T-helper 1 cell treated with Interleukin-12 subunit alpha and Interleukin-12 subunit beta and Interleukin-4 antibody, amounts not matched to agents 30 μg/mL and 1 μg/mL, for 36 hours (primary cell): ENCODE results near the gene TSPAN1.

Experiments
- H3K27ac Mint-ChIP-seq: one replicate; pipeline ENCODE4 v1.8.0; 2021; ENCODE audit warnings: mild to moderate bottlenecking, mixed read lengths
- H3K27me3 Mint-ChIP-seq: one replicate; pipeline ENCODE4 v1.8.0; 2021; ENCODE audit warnings: low read depth, mixed read lengths
- H3K36me3 Mint-ChIP-seq: one replicate; pipeline ENCODE4 v1.8.0; 2021; ENCODE audit warnings: low read depth, mixed read lengths
- H3K4me1 Mint-ChIP-seq: one replicate; pipeline ENCODE4 v1.8.0; 2021; ENCODE audit warnings: low read depth, mixed read lengths
- H3K4me3 Mint-ChIP-seq: one replicate; pipeline ENCODE4 v1.8.0; 2021; ENCODE audit warnings: mild to moderate bottlenecking, moderate library complexity, mixed read lengths
- H3K9me3 Mint-ChIP-seq: one replicate; pipeline ENCODE4 v1.8.0; 2021; ENCODE audit warnings: mixed read lengths

The TSPAN1 gene

GRCh38 chr1:46150085-46150484 is 24.8 kb upstream of the TSPAN1 start:
- H3K9me3 Mint-ChIP-seq, result no peaks in the 10 kb centered on the region
- H3K4me3 Mint-ChIP-seq, result no peak overlapping the region
- H3K4me1 Mint-ChIP-seq, result no peaks in the 10 kb centered on the region
- peaks cover 11% of the 10 kb centered on the region for H3K27me3 Mint-ChIP-seq
- H3K27ac Mint-ChIP-seq, result no peak overlapping the region
- no peaks in the 10 kb centered on the region for H3K36me3 Mint-ChIP-seq

GRCh38 chr1:46152016-46152415 is 22.9 kb upstream of the TSPAN1 start:
- Mint-ChIP-seq H3K27me3 (peaks cover 11% of the 10 kb centered on the region), H3K9me3 (no peaks in the 10 kb centered on the region), H3K4me3 (no peak overlapping the region), H3K4me1 (no peaks in the 10 kb centered on the region), H3K36me3 (no peaks in the 10 kb centered on the region), H3K27ac (no peak overlapping the region)

- Mint-ChIP-seq H3K9me3 (no peaks in the 10 kb centered on the region), H3K36me3 (no peaks in the 10 kb centered on the region)
Observed at GRCh38 chr1:46153228-46153627, 21.7 kb upstream of the TSPAN1 start.

DNA sequence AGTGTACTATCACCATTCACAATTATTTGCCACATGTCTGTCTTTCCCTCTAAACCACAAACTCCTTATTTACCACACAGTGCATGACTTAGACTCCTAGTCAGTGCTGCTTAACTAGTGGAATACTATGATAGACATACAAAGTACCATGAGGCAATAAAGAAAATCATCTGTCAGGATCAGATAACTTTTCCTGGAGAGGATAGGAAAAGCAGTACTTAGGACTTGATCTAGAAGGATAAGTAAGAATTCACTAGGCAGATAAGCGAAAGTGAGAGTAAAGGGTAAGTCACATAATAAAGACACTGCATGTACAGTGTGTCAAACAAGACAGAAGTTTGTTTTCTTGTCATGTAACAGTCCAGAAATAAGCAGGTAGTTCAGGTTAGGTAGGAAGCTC is 21.2 kb upstream of the TSPAN1 start:
- H3K9me3 Mint-ChIP-seq, result no peaks in the 10 kb centered on the region

More at GRCh38 chr1:46153228-46153627, 21.7 kb upstream of the TSPAN1 start:
- Mint-ChIP-seq H3K4me3 (no peak overlapping the region), H3K27me3 (peaks cover 3% of the 10 kb centered on the region), H3K4me1 (no peaks in the 10 kb centered on the region), H3K27ac (no peak overlapping the region)

DNA sequence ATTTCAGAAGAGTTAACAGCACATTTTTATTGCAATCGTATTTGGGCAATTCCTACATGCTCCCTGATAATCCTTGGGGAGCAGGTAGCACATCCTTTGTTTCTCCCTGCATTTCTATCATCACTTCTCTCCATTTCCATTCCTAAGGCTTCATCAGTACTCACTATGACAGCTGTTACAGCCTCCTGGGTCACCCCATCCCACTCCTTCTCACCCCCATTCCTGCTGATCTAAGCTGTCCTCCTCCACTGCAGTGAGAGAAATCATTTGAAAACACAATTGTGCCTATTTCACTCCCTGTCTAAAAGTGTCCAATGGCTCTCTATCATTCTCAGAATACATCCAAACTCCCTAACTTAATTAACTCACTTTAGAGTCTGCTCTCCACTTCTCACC is 17.0 kb upstream of the TSPAN1 start:
- Mint-ChIP-seq H3K36me3 (no peaks in the 10 kb centered on the region), H3K4me1 (no peaks in the 10 kb centered on the region), H3K4me3 (no peak overlapping the region), H3K9me3 (no peaks in the 10 kb centered on the region), H3K27ac (no peak overlapping the region), H3K27me3 (no peaks in the 10 kb centered on the region)

More for the DNA sequence above, 21.2 kb upstream of the TSPAN1 start:
- Mint-ChIP-seq H3K36me3 (no peaks in the 10 kb centered on the region), H3K27me3 (no peaks in the 10 kb centered on the region), H3K4me3 (no peak overlapping the region), H3K27ac (no peak overlapping the region), H3K4me1 (no peaks in the 10 kb centered on the region)

GRCh38 chr1:46158312-46159281 is 16.3 kb upstream of the TSPAN1 start:
- Mint-ChIP-seq H3K36me3 (no peaks in the 10 kb centered on the region), H3K4me3 (no peak overlapping the region), H3K27ac (no peak overlapping the region), H3K27me3 (peaks cover 3% of the 10 kb centered on the region), H3K9me3 (no peaks in the 10 kb centered on the region), H3K4me1 (no peaks in the 10 kb centered on the region)

GRCh38 chr1:46159516-46159915 is 15.4 kb upstream of the TSPAN1 start:
- no peaks in the 10 kb centered on the region for H3K4me1 Mint-ChIP-seq
- H3K4me3 Mint-ChIP-seq, result no peak overlapping the region
- no peaks in the 10 kb centered on the region for H3K36me3 Mint-ChIP-seq
- no peak overlapping the region for H3K27ac Mint-ChIP-seq
- H3K27me3 Mint-ChIP-seq, result peaks cover 10% of the 10 kb centered on the region
- no peaks in the 10 kb centered on the region for H3K9me3 Mint-ChIP-seq

- no peak overlapping the region for H3K4me3 Mint-ChIP-seq
- peaks cover 16% of the 10 kb centered on the region for H3K27me3 Mint-ChIP-seq
- H3K4me1 Mint-ChIP-seq, result no peaks in the 10 kb centered on the region
- H3K9me3 Mint-ChIP-seq, result no peaks in the 10 kb centered on the region
- no peaks in the 10 kb centered on the region for H3K36me3 Mint-ChIP-seq
- H3K27ac Mint-ChIP-seq, result no peak overlapping the region
Observed at GRCh38 chr1:46160212-46160611, 14.7 kb upstream of the TSPAN1 start.

DNA sequence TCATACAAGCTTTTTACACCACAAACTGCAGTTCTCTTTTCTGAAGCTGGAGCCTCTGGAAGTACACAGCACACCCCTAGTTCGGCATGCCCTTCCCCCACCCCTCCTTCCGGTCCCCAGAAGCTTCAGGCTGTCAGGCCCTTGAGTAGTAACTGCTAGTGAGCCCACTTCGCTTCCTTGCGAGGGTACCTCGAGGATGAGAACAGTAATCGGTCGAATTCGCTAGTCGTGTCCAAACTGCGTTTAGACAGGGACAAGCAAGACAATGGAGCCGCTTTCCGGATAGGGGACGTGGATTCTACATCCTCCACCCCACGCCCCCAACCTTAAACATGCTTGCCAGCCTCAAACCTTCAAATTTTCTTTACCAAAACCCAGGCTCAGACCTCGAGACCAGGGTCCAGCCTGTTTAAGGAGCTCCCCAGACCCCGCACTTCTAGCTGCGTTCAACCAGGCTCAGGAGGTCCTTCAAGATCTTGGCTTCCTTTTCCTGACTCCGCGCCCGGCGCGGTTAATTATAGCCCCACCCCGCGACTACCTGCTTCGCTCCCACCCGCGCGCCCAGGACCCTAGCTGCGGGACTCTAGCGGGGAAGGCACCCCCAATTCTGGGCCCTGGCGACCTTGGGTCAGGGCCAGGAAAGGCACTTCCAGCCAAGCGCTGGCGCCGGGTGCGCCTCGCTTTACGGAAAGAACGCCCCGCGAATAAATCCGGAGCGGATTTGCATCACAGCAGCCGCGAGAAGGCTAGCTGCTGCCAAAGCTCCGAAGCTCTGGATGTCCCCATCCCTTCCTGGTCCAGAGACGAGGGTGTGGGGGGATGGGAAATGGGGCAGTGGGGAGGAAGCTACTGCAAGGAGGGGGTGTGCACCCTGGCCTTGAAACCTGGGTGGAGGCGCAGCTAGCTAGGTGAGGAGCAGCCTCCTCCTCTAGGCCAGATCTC is 8.1 kb upstream of the TSPAN1 start:
- Mint-ChIP-seq H3K4me1 (peaks cover 12% of the 10 kb centered on the region), H3K27me3 (peaks cover 39% of the 10 kb centered on the region), H3K27ac (peak overlapping the region; percentile 84), H3K4me3 (peak overlapping the region; percentile 83), H3K36me3 (no peaks in the 10 kb centered on the region), H3K9me3 (no peaks in the 10 kb centered on the region)

DNA sequence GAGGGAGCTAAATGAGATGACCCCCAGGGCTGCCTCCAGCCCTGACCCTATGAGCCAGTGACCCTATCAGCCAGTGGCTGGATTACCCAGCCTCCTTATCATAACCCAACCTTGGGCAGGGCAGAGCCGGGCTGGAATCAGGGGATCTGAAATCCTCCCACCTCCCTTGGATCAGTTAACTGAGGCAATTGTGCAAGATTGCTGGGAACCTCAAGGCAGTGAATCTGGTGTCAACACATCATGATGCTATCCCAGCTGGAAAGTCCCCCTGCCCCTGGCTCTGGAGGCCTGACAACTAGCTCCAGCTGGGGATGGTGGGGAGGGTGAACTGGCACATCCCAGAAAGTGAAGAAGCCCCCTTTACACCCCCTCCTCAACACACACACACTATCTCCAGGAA is 6.4 kb upstream of the TSPAN1 start:
- peaks cover 12% of the 10 kb centered on the region for H3K4me1 Mint-ChIP-seq
- H3K4me3 Mint-ChIP-seq, result no peak overlapping the region
- H3K27ac Mint-ChIP-seq, result no peak overlapping the region
- peaks cover 38% of the 10 kb centered on the region for H3K27me3 Mint-ChIP-seq
- H3K9me3 Mint-ChIP-seq, result no peaks in the 10 kb centered on the region
- no peaks in the 10 kb centered on the region for H3K36me3 Mint-ChIP-seq

DNA sequence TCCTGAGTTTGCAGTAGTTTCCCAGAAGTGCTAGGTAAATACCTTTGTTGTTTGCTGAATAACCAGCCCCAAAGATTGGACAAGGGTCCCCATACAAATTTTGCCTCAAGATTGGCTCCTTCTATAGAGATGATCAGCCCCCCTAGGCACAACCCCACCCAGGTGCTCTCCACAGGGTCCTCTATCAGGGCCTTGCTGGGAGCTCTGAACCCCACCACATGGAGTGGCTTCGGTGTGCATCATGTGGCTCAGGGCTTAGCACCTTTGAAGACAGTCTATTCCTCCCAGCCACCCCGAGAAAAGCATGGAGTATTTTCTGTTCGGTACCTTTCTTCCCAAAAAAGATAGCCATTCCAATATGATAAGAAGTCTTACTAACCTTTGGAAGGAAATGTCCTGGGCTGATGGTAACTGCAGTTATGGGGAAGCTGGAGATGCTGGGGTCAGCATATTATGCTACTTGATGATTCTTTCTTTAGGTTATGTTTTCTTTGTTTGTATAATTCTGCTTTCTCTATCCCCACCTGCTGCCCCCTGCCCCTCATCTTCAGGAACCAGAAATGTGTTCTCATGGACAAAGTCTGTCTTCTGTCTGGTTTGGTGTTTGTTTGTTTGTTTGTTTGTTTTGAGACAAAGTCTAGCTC is 5.0 kb upstream of the TSPAN1 start:
- no peak overlapping the region for H3K27ac Mint-ChIP-seq
- no peak overlapping the region for H3K4me3 Mint-ChIP-seq
- peaks cover 25% of the 10 kb centered on the region for H3K27me3 Mint-ChIP-seq
- peaks cover 12% of the 10 kb centered on the region for H3K4me1 Mint-ChIP-seq
- H3K36me3 Mint-ChIP-seq, result no peaks in the 10 kb centered on the region
- no peaks in the 10 kb centered on the region for H3K9me3 Mint-ChIP-seq

GRCh38 chr1:46171351-46171750 is 3.5 kb upstream of the TSPAN1 start:
- Mint-ChIP-seq H3K36me3 (no peaks in the 10 kb centered on the region), H3K4me3 (no peak overlapping the region), H3K9me3 (no peaks in the 10 kb centered on the region), H3K27ac (no peak overlapping the region), H3K27me3 (peaks cover 23% of the 10 kb centered on the region), H3K4me1 (peaks cover 11% of the 10 kb centered on the region)

GRCh38 chr1:46171871-46172270 is 3.0 kb upstream of the TSPAN1 start:
- Mint-ChIP-seq H3K4me1 (peaks cover 6% of the 10 kb centered on the region), H3K27me3 (peaks cover 23% of the 10 kb centered on the region), H3K36me3 (no peaks in the 10 kb centered on the region), H3K9me3 (no peaks in the 10 kb centered on the region), H3K27ac (no peak overlapping the region), H3K4me3 (no peak overlapping the region)

GRCh38 chr1:46172321-46172720 is 2.6 kb upstream of the TSPAN1 start:
- Mint-ChIP-seq H3K4me3 (no peak overlapping the region), H3K4me1 (peaks cover 4% of the 10 kb centered on the region), H3K27me3 (peaks cover 23% of the 10 kb centered on the region), H3K36me3 (no peaks in the 10 kb centered on the region), H3K27ac (no peak overlapping the region), H3K9me3 (no peaks in the 10 kb centered on the region)
